HepG2 (cell line): ENCODE measurements around the gene GPR107. TPM values are rescaled to one million over a fixed set of nuclear protein-coding genes. Genes with fewer than 3 reads are reported as not detected.

Experiments
- AHR ChIP-seq: IDR thresholded peaks from 2 replicates; pipeline ENCODE4 v1.6.1; 2018; ENCODE audit warnings: missing genetic modification reagents, missing compliant biosample characterization
- ATRX ChIP-seq: sonication (generic); formaldehyde crosslinking; IDR thresholded peaks from 2 replicates; pipeline ENCODE4 v1.4.0; 2020; ENCODE audit warnings: missing genetic modification reagents, borderline replicate concordance
- DNMT3B ChIP-seq: conservative IDR thresholded peaks from 2 replicates; pipeline ENCODE4 v1.6.1; 2016; ENCODE audit warnings: missing biosample characterization, control low read depth
- FOXA1 ChIP-seq, 2 experiments: fragments of 450-650 bp in 1 of 2; sonication (generic) in 1 of 2; formaldehyde crosslinking in 1 of 2; IDR thresholded peaks; 2 replicates each; pipeline versions ENCODE4 v1.4.0 to v1.6.1; 2016 to 2020; ENCODE audit warnings: missing genetic modification reagents in 1 of 2
- KLF11 ChIP-seq: IDR thresholded peaks from 2 replicates; pipeline ENCODE4 v1.6.1; 2016; ENCODE audit warnings: missing compliant biosample characterization
- MLLT10 ChIP-seq: sonication (generic); formaldehyde crosslinking; IDR thresholded peaks from 2 replicates; pipeline ENCODE4 v1.4.0; 2020; ENCODE audit warnings: missing genetic modification reagents
- SMARCC2 ChIP-seq: fragments of 450-650 bp; IDR thresholded peaks from 2 replicates; pipeline ENCODE4 v1.6.1; 2017; ENCODE audit warnings: antibody characterized with exemption, mild to moderate bottlenecking
- ZNF24 ChIP-seq: fragments of 450-650 bp; IDR thresholded peaks from 2 replicates; pipeline ENCODE4 v1.6.1; 2017; ENCODE audit warnings: antibody characterized with exemption, mild to moderate bottlenecking
- ZSCAN21 ChIP-seq: sonication (generic); formaldehyde crosslinking; IDR thresholded peaks from 2 replicates; pipeline ENCODE4 v1.8.0; 2022; ENCODE audit warnings: mild to moderate bottlenecking, missing genetic modification reagents, moderate library complexity, borderline replicate concordance
- polyA plus RNA-seq, 8 experiments: library from polyadenylated mRNA; depleted of rRNA in 3 of 8; stranded (reverse) in 7 of 8; unstranded in 1 of 8; fragments of >200 nt; fragmentation: Illumina TruSeq in 4 of 8; extraction: Trizol in 4 of 8; gene quantifications; 2 replicates each; pipeline versions ENCODE4 v1.2.1 to v1.2.3, GENCODE V29; 2011 to 2016; ENCODE audit warnings: low read depth in 4 of 8, missing spikeins in 1 of 8, mixed read lengths in 1 of 8; ENCODE audit not compliant: insufficient read depth in 1 of 8
- total RNA-seq, 5 experiments: library from RNA; depleted of rRNA; stranded (reverse); fragments of >200 nt; fragmentation: Illumina TruSeq; extraction: Trizol; gene quantifications; 2 replicates each; pipeline ENCODE4 v1.2.3, GENCODE V29; 2016; ENCODE audit warnings: low read depth in 1 of 5
- TF ChIP-seq, protein P1 (sequence below): sonication (generic); formaldehyde crosslinking; IDR thresholded peaks from 2 replicates; pipeline ENCODE4 v1.4.0; 2020; ENCODE audit warnings: missing genetic modification reagents
- TF ChIP-seq, protein P2 (sequence below), 2 experiments: sonication (generic) in 1 of 2; formaldehyde crosslinking in 1 of 2; IDR thresholded peaks; 2 replicates each; pipeline versions ENCODE4 v1.4.0 to v1.6.1; 2016 to 2020; ENCODE audit warnings: borderline replicate concordance in 1 of 2, low read depth in 1 of 2, mild to moderate bottlenecking in 1 of 2, missing genetic modification reagents in 1 of 2
- TF ChIP-seq, protein P3 (sequence below): IDR thresholded peaks from 2 replicates; pipeline ENCODE4 v1.6.1; 2012; ENCODE audit warnings: low read length, improper control_type of control experiment
- TF ChIP-seq, protein P4 (sequence below): sonication (generic); formaldehyde crosslinking; IDR thresholded peaks from 2 replicates; pipeline ENCODE4 v1.4.0; 2020; ENCODE audit warnings: missing genetic modification reagents

GPR107 gene
- total and polyA plus RNA-seq, 2 of the 13 experiments (the other 11 are each of a cell fraction or from before 2014, with no cell fraction given): 22.5 to 24.4 TPM

DNA sequence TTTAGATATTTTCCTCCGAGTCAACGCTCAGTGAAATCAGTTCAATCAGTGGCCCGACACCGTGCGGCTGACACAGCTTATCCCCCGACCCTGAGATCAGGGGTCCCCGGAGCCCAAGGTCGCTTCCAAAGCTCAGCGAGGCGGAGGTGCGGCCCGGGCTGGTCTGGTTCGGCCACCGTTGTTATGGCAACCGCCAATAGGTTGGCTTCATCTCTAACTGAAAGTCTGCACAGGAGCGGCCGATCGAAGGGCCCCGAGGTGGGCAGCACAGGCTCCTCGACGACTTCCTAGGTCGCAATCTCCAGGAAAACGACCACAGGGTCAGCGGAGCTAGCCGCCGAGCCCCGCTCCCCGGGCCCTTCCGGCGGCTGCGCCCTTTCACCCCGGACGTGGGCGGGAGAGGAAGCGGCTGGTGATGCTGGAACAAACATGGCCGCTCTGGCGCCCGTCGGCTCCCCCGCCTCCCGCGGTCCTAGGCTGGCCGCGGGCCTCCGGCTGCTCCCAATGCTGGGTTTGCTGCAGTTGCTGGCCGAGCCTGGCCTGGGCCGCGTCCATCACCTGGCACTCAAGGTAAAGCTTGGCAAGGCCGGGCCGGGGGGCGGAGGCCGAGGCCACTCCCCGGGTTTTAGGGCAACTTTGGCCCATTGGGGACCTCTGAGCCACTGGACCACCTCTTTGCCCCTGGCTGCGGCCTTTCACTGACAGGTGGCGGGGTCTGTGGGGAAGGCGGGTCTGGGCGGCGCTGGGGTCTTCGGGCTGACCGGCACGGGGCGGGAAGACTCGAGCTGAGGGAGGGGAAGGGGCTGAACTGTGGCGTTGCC, at the start of gene GPR107 (continued):
- TF ChIP-seq, protein P1, sequence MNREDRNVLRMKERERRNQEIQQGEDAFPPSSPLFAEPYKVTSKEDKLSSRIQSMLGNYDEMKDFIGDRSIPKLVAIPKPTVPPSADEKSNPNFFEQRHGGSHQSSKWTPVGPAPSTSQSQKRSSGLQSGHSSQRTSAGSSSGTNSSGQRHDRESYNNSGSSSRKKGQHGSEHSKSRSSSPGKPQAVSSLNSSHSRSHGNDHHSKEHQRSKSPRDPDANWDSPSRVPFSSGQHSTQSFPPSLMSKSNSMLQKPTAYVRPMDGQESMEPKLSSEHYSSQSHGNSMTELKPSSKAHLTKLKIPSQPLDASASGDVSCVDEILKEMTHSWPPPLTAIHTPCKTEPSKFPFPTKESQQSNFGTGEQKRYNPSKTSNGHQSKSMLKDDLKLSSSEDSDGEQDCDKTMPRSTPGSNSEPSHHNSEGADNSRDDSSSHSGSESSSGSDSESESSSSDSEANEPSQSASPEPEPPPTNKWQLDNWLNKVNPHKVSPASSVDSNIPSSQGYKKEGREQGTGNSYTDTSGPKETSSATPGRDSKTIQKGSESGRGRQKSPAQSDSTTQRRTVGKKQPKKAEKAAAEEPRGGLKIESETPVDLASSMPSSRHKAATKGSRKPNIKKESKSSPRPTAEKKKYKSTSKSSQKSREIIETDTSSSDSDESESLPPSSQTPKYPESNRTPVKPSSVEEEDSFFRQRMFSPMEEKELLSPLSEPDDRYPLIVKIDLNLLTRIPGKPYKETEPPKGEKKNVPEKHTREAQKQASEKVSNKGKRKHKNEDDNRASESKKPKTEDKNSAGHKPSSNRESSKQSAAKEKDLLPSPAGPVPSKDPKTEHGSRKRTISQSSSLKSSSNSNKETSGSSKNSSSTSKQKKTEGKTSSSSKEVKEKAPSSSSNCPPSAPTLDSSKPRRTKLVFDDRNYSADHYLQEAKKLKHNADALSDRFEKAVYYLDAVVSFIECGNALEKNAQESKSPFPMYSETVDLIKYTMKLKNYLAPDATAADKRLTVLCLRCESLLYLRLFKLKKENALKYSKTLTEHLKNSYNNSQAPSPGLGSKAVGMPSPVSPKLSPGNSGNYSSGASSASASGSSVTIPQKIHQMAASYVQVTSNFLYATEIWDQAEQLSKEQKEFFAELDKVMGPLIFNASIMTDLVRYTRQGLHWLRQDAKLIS: no peak
- TF ChIP-seq SMARCC2 (no peak), KLF11 (0 out of 2 replicates have a peak, but pooled peaks have one; percentile 69), MLLT10 (CRISPR knock-in tag) (no peak), AHR (CRISPR knock-in tag) (no peak), ATRX (CRISPR knock-in tag) (no peak), ZSCAN21 (CRISPR knock-in tag) (0 out of 2 replicates have a peak, but pooled peaks have one; percentile 57), FOXA1 (IDR thresholded peaks at IDR 0.05) (no peak), FOXA1 (CRISPR knock-in tag; IDR thresholded peaks at IDR 0.05) (no peak), ZNF24 (no peak), DNMT3B (no peak)
- TF ChIP-seq, protein P2, sequence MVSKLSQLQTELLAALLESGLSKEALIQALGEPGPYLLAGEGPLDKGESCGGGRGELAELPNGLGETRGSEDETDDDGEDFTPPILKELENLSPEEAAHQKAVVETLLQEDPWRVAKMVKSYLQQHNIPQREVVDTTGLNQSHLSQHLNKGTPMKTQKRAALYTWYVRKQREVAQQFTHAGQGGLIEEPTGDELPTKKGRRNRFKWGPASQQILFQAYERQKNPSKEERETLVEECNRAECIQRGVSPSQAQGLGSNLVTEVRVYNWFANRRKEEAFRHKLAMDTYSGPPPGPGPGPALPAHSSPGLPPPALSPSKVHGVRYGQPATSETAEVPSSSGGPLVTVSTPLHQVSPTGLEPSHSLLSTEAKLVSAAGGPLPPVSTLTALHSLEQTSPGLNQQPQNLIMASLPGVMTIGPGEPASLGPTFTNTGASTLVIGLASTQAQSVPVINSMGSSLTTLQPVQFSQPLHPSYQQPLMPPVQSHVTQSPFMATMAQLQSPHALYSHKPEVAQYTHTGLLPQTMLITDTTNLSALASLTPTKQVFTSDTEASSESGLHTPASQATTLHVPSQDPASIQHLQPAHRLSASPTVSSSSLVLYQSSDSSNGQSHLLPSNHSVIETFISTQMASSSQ (IDR thresholded peaks at IDR 0.05; ENCODE audit: low read depth): no peak
- TF ChIP-seq, protein P2 (CRISPR knock-in tag; IDR thresholded peaks at IDR 0.05; ENCODE audit: borderline replicate concordance): no peak
- TF ChIP-seq, protein P3, sequence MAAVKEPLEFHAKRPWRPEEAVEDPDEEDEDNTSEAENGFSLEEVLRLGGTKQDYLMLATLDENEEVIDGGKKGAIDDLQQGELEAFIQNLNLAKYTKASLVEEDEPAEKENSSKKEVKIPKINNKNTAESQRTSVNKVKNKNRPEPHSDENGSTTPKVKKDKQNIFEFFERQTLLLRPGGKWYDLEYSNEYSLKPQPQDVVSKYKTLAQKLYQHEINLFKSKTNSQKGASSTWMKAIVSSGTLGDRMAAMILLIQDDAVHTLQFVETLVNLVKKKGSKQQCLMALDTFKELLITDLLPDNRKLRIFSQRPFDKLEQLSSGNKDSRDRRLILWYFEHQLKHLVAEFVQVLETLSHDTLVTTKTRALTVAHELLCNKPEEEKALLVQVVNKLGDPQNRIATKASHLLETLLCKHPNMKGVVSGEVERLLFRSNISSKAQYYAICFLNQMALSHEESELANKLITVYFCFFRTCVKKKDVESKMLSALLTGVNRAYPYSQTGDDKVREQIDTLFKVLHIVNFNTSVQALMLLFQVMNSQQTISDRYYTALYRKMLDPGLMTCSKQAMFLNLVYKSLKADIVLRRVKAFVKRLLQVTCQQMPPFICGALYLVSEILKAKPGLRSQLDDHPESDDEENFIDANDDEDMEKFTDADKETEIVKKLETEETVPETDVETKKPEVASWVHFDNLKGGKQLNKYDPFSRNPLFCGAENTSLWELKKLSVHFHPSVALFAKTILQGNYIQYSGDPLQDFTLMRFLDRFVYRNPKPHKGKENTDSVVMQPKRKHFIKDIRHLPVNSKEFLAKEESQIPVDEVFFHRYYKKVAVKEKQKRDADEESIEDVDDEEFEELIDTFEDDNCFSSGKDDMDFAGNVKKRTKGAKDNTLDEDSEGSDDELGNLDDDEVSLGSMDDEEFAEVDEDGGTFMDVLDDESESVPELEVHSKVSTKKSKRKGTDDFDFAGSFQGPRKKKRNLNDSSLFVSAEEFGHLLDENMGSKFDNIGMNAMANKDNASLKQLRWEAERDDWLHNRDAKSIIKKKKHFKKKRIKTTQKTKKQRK: no peak
- TF ChIP-seq, protein P4, sequence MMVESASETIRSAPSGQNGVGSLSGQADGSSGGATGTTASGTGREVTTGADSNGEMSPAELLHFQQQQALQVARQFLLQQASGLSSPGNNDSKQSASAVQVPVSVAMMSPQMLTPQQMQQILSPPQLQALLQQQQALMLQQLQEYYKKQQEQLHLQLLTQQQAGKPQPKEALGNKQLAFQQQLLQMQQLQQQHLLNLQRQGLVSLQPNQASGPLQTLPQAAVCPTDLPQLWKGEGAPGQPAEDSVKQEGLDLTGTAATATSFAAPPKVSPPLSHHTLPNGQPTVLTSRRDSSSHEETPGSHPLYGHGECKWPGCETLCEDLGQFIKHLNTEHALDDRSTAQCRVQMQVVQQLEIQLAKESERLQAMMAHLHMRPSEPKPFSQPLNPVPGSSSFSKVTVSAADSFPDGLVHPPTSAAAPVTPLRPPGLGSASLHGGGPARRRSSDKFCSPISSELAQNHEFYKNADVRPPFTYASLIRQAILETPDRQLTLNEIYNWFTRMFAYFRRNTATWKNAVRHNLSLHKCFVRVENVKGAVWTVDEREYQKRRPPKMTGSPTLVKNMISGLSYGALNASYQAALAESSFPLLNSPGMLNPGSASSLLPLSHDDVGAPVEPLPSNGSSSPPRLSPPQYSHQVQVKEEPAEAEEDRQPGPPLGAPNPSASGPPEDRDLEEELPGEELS: 0 out of 2 replicates have a peak, but pooled peaks have one; percentile 16
